Adrenal gland (tissue), 12 donors: ENCODE results near the gene BACH2. TPM values are rescaled to one million over a fixed set of nuclear protein-coding genes. Genes with fewer than 3 reads are reported as not detected.

ENCODE experiments used
- DNase-seq, 7 donors: peaks; one replicate each; pipeline ENCODE4 v3.0.0-alpha.2; 2019 to 2020
- H3K27ac ChIP-seq, 5 donors: fragments of 200-600 bp; sonication (generic) in 4 of 5; 1 replicate in 3 of 5; 2 replicates in 2 of 5; pipeline versions ENCODE4 v1.5.1 to v1.8.0; 2016 to 2020; ENCODE audit warnings: mild to moderate bottlenecking in 1 of 5
- H3K27me3 ChIP-seq: fragments of 200-600 bp; 2 replicates; pipeline ENCODE4 v1.8.0; 2021
- H3K36me3 ChIP-seq, 2 donors: fragments of 200-600 bp; replicated peaks in 1 of 2; 1 replicate in 1 of 2; 2 replicates in 1 of 2; pipeline versions ENCODE4 v1.5.1 to v1.8.0; 2018 to 2022
- H3K4me1 ChIP-seq, 2 donors: fragments of 200-600 bp; replicated peaks in 1 of 2; 1 replicate in 1 of 2; 2 replicates in 1 of 2; pipeline versions ENCODE4 v1.5.1 to v1.8.0; 2018 to 2021
- H3K4me3 ChIP-seq, 4 donors: fragments of 200-600 bp; sonication (generic) in 3 of 4; one replicate each; pipeline ENCODE4 v1.5.1; 2016 to 2018
- H3K9me3 ChIP-seq, 3 donors: fragments of 200-600 bp; sonication (generic) in 1 of 3; replicated peaks in 1 of 3; 1 replicate in 2 of 3; 2 replicates in 1 of 3; pipeline versions ENCODE4 v1.5.1 to v1.8.0; 2016 to 2021
- POLR2A ChIP-seq, 2 donors: fragments of 450-650 bp; IDR thresholded peaks; one replicate each; pipeline ENCODE4 v1.6.1; 2017; ENCODE audit warnings: antibody characterized with exemption in 2 of 2, mild to moderate bottlenecking in 2 of 2, moderate library complexity in 1 of 2
- WGBS, 4 donors: extraction: QIAGEN DNeasy Blood & Tissue Kit in 2 of 4; methylation state at CpG; one replicate each; pipeline versions ENCODE4 v1.1.5 to v1.1.7; 2013 to 2017; 5-methylcytosine and 5-hydroxymethylcytosine counted together
- intact Hi-C, 2 donors: fragments of 100-400 bp; cut with DNase I; formaldehyde crosslinking; loops; one replicate each; pipeline versions ENCODE4 v1.14.1 to v1.15.0; 2022 to 2023
- polyA plus RNA-seq, 3 donors: library from polyadenylated mRNA; stranded (reverse); fragments of 200-250 nt in 2 of 3; fragments of 350-450 nt in 1 of 3; fragmentation: Illumina TruSeq in 1 of 3; extraction: RNeasy Lipid Tissue Mini Kit (QIAGEN cat#74804) in 1 of 3; gene quantifications; one replicate each; pipeline ENCODE4 v1.2.3, GENCODE V29; 2013 to 2014
- total RNA-seq, 9 donors: library from RNA; depleted of rRNA in 4 of 9; stranded (reverse); fragments of >200 nt in 4 of 9; fragments of 120-200 nt in 1 of 9; fragmentation: NEBNext Ultra II Directional in 1 of 9; extraction: Animal tissue kit (Norgen Biotek cat#: 25700) in 1 of 9; gene quantifications; one replicate each; pipeline versions ENCODE4 v1.1.0 to v1.2.4, GENCODE V29; 2013 to 2023
- TF ChIP-seq, protein P1 (sequence below), 6 experiments: fragments of 450-650 bp in 4 of 6; fragments of 200-600 bp in 2 of 6; sonication (generic) in 1 of 6; IDR thresholded peaks; 1 replicate in 5 of 6; 2 replicates in 1 of 6; pipeline versions ENCODE4 v1.5.1 to v1.8.0; 2016 to 2021; ENCODE audit warnings: antibody characterized with exemption in 6 of 6, mild to moderate bottlenecking in 2 of 6, moderate library complexity in 1 of 6
- donor health status: healthy with polysubstance abuse.
- donor health status: Bipolar disorder and iron deficiency.
- donor health status: DM: yes; HTN: yes; CAD: no.
- donor health status: DM: no; HTN: no; CAD: no.
- donor health status: DM: no; HTN: no; CAD: no.
- donor health status: DM: yes; HTN: yes; CAD: no.

Gene BACH2
- total and polyA plus RNA-seq, 12 donors = 0.08 to 2.9 (median 0.83) TPM

DNA sequence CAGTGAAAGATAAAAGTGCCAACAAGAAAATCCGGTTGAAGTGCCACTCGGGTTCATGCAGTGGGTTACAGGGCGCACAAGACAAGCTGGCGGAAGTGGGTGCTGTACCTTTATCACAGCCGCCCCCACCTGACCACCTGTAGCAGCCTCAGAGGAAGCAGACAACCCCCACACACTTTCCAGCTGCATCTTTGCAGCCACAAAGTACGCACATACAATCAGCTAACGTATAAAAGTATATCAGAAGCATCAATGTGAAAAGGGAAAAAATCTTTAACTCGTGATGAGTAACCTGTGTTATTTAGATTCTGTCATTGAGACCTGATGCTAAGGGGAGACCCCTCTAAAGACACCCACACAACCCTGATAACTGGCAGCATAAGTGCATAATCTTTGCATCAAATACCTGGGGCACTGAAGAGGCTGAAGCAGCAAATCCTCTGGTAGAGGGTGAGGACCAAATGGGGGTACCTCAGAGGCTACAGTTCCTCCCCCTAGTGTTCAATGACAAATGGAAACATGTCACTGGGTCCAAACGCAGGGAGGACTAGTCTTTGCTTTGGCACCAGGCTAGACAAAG is 22.1 kb downstream of the BACH2 start:
- Histone ChIP-seq H3K36me3 (no peaks in the 10 kb centered on the region), H3K27ac (no peak overlapping the region), H3K27me3 (no peaks in the 10 kb centered on the region), H3K4me3 (no peak overlapping the region), H3K9me3 (no peaks in the 10 kb centered on the region), H3K4me1 (no peaks in the 10 kb centered on the region)
- intact Hi-C loops = no loop called here
- TF ChIP-seq, protein P1, sequence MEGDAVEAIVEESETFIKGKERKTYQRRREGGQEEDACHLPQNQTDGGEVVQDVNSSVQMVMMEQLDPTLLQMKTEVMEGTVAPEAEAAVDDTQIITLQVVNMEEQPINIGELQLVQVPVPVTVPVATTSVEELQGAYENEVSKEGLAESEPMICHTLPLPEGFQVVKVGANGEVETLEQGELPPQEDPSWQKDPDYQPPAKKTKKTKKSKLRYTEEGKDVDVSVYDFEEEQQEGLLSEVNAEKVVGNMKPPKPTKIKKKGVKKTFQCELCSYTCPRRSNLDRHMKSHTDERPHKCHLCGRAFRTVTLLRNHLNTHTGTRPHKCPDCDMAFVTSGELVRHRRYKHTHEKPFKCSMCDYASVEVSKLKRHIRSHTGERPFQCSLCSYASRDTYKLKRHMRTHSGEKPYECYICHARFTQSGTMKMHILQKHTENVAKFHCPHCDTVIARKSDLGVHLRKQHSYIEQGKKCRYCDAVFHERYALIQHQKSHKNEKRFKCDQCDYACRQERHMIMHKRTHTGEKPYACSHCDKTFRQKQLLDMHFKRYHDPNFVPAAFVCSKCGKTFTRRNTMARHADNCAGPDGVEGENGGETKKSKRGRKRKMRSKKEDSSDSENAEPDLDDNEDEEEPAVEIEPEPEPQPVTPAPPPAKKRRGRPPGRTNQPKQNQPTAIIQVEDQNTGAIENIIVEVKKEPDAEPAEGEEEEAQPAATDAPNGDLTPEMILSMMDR (IDR thresholded peaks at IDR 0.05) = no peak
- no peak for TF ChIP-seq POLR2A (IDR thresholded peaks at IDR 0.05)
- peak in 2 of 7 donors; percentile 14 to 19 for DNase-seq
- WGBS, 4 donors = 72 to 80% (median 74%) methylated on average over 9 of the region's 9 CpGs

DNA sequence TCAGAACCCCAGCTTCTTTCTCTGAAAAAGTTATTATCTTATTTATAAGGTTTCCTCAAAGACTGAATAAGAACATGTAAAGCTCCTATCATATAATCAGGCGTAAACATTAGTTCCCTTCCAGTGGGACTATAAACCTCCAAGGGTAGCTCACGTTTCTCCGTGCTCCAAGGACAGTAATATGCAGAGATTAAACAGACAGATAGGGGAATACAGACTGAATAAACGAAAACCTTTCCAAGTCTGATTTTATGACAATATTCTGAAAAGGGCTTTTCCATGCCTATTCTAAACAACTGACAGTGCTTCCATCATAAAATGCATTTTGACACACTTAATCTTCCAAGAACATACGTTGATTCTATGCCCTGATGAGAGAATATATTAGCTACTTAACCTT is 22.8 kb downstream of the BACH2 start:
- intact Hi-C loops = no loop called here

DNA sequence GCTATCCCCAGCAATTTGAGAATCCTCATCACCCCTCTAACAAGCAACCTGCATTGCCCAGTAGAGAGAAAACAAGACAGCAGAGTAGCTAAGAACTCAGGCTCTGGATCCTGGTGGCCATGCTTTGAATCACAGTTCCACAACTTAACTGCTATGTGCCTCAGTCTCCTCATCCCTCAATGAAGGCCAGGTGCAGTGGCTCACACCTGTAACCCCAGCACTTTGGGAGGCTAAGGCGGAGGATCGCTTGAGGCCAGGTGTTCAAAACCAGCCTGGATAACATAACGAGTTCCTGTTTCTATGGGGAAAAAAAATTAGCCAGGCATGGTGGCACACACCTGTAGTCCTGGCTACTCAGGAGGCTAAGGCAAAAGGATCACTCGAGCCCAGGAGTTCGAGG is 23.7 kb downstream of the BACH2 start:
- WGBS, 4 donors = 93 to 95% (median 95%) methylated on average over 5 of the region's 5 CpGs
- no peaks in the 10 kb centered on the region for H3K9me3 ChIP-seq

More for the DNA sequence above, 22.8 kb downstream of the BACH2 start:
- Histone ChIP-seq H3K4me3 (no peak overlapping the region), H3K36me3 (no peaks in the 10 kb centered on the region), H3K4me1 (no peaks in the 10 kb centered on the region), H3K9me3 (no peaks in the 10 kb centered on the region), H3K27me3 (no peaks in the 10 kb centered on the region), H3K27ac (no peak overlapping the region)
- WGBS, 4 donors = 47 to 54% (median 52%) methylated on average over 5 of the region's 5 CpGs
- no peak for TF ChIP-seq POLR2A (IDR thresholded peaks at IDR 0.05)
- TF ChIP-seq, protein P1 (IDR thresholded peaks at IDR 0.05) = no peak
- no peak for DNase-seq

DNA sequence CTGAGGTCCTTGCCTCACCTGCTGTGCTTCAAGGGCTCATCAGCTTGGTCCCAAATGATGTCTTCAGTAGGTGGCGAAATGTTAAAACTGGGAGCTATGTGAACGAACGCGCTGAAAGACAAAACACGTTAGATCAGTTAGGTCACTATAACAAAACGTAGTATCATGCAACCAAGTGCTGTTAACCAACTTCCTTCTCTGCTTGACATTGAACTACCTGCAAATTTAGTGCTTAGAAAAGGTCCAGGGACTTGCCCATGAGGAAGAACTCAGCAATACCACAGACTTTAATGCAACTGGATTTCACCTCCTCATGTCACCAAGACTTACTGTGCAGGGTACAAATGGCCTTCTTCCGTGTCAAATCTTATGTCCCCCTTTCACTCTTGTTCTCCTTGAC is 24.8 kb downstream of the BACH2 start:
- no peak for DNase-seq
- TF ChIP-seq POLR2A (IDR thresholded peaks at IDR 0.05) = no peak
- TF ChIP-seq, protein P1 (IDR thresholded peaks at IDR 0.05) = no peak
- H3K4me3 ChIP-seq = no peak overlapping the region
- WGBS, 4 donors = 66 to 81% (median 73%) methylated on average over 7 of the region's 7 CpGs
- H3K27ac ChIP-seq = no peak overlapping the region
- no peaks in the 10 kb centered on the region for H3K4me1 ChIP-seq
- no peaks in the 10 kb centered on the region for H3K36me3 ChIP-seq
- intact Hi-C loops = no loop called here
- no peaks in the 10 kb centered on the region for H3K27me3 ChIP-seq
- H3K9me3 ChIP-seq = no peaks in the 10 kb centered on the region

More for the DNA sequence above, 23.7 kb downstream of the BACH2 start:
- no peak overlapping the region for H3K27ac ChIP-seq
- no peaks in the 10 kb centered on the region for H3K4me1 ChIP-seq
- H3K36me3 ChIP-seq = no peaks in the 10 kb centered on the region
- DNase-seq = no peak
- TF ChIP-seq, protein P1 (IDR thresholded peaks at IDR 0.05) = no peak
- no peak for TF ChIP-seq POLR2A (IDR thresholded peaks at IDR 0.05)
- H3K27me3 ChIP-seq = no peaks in the 10 kb centered on the region
- H3K4me3 ChIP-seq = no peak overlapping the region
- intact Hi-C loops = no loop called here
